Stimulated activated naive CD4-positive, alpha-beta T cell treated with Interleukin-2 at 50 U/mL for 16 hours (primary cell): ENCODE data around the gene BLVRB.
"Not testable (repeated sequence)": the region's sequence is repeated elsewhere in the genome, so short reads cannot be mapped to it uniquely, and the experiment has no call there.

ENCODE experiments used
- DNase-seq: peaks from one replicate; lab custom pipeline; 2025; lab: John Stamatoyannopoulos, UW

Gene BLVRB

DNA sequence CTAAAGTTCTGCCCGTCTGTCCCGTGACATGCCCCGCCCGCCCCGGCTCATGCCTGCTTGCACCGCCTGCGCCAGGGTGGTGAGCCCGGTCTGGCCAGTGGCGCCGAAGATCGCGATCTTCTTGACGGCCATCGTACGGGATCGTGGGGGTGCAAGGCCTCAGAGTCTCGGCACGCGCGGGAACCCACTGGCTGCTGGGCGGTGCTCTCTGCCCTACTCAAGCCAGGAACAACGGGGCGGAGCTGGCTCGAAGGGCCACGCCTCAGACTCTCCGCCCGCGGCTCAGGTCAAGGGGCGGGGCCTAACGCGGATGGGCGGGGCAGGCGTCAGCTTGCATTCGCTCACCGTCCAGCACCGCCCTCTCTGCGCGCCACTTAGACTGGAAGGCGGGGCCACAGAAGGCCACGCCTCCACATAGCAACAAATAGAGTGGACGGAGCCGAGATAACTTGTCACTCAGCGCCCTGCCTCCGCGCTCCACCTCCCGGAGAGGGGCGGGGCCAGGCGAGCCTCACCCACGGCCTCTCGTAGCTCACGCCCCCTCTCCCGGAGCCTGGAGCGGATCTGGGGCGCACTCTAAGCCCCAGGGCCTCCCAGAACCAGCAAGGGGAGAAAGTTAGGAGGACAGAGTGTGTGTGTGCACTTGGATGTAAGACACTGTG, at the start of gene BLVRB:
BLVRB (minus strand) TSS at position 189 of the 662 bp plus-strand sequence; CDS start at position 132, 57 bp downstream.
- peak; percentile 98 for DNase-seq

DNA sequence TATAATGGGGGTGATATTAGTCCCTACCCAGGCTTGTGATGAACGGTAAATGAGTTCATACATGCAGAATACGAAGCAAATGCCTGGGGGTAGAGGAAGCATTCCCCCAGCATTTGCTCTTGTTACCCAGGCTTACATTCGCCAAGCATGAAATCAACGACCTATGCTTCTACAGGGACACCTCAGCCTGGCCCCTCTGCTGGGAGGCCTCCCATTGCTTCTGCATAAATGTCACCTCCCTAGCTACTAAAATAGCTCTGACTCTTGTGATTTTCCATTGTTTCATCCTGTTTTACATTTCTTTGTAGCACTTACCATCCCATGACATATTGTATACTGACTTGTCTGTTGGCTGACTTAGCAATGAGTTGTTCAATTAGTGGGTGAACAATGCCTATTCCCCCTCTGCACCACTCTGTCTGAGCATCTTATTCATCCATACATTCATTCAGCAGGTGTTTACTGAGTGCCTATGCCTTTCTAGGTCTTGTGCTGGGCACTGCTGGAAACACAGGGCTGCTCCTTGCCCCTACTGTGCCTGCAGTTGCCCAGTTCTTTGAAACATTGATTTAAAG, 48.3 kb upstream of the BLVRB start:
- DNase-seq = no peak

DNA sequence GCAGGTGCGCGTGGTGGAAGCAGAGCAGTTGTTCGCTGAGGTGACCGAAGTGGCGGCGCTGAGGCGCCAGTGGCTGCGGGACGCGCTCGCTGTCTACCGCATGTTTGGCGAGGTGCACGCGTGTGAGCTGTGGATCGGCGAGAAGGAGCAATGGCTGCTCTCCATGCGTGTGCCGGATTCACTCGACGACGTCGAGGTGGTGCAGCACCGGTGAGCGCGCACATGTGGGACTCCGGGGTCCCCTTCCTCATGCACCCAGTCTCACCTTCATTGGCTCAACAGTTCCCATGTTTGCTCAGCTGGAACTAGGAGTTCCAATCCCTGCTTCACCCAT, 47.8 kb upstream of the BLVRB start:
- no peak for DNase-seq

DNA sequence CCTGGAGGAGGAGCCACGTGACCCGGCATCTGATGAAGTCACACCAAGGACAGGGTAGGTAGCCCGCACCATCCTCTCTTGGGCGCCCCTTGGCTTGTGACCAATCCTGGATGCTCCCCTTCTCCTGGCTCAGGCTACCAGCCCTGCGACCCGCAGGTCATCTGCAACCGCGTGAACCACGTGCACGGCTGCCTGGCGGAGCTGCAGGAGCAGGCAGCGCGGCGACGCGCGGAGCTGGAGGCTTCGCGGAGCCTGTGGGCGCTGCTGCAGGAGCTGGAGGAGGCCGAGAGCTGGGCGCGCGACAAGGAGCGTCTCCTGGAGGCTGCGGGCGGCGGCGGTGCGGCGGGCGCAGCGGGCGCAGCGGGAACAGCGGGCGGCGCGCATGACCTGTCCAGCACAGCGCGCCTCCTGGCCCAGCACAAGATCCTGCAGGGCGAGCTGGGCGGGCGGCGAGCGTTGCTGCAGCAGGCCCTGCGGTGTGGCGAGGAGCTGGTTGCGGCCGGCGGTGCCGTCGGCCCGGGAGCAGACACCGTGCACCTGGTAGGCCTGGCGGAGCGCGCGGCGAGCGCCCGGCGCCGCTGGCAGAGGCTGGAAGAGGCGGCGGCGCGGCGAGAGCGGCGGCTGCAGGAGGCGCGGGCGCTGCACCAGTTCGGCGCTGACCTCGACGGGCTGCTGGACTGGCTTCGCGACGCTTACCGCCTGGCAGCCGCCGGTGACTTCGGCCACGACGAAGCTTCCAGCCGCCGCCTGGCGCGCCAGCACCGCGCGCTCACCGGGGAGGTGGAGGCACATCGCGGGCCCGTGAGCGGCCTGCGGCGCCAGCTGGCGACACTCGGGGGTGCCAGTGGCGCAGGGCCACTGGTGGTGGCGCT, 47.2 kb upstream of the BLVRB start:
- DNase-seq = no peak

- no peak for DNase-seq
These were observed 46.5 kb upstream of the BLVRB start for GRCh38 chr19:40512110-40512472.

DNA sequence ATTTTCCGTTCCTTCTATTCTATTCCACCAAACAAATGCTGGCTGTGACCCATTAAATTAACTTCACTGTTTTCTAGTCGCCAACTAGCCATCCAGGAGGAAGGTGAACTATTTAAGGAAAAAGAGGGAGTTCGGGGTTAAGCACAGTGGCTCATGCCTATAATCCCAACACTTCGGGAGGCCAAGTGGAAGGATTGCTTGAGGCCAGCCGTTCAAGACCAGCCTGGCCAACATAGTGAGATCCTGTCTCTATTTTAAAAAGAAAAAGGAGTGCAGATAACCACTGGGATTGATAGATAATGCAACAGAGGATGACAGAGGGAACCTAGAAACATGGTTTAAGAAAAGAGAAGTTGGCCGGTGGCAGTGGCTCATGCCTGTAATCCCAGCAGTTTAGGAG, 45.9 kb upstream of the BLVRB start:
- DNase-seq = no peak

DNA sequence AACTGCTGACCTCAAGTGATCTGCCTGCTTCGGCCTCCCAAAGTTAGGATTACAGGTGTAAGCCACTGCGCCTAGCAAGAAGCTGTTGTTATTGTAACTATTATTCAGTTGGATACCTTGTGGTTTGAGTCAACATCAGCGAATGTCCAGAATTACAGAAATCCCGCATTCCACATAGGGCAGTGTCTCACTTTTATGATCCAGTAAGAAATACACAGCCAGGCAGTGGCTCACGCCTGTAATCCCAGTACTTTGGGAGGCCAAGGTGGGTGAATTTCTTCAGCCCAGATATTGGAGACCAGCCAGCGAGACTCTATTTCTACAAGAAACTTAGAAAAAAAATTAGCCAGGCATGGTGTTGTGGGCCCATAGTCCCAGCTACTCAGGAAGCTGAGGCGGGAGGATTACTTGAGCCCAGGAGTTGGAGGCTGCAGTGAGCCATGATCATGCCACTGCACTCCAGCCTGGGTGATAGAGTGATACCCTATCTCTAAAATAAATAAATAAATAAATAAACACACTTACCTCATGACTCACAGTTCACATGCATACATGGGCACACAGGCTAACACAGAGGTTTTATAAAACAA, 45.1 kb upstream of the BLVRB start:
- no peak for DNase-seq

DNA sequence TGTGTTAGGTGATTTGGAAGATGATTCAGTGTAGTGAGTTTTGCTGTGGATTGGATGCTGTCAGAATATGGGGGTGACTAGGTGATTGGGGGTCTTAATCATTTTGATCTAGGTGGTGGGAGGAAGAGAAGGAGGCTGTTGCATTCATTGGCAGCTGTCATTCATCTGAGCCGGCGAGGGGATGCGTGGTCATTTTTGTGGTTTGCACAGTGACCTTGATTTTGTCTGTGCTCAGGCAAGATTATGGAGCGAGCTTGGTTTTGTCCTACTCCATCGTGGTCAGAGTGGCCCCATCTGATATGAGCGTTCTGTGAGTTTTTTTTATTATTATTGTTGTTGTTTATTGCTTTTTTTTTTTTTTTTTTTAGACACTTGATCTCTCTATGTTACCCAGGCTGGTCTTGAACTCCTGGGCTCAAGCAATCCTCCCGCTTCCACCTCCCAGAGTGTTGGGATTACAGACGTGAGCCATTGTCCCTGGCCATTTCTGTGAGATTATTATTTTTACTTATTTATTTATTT, 43.3 kb upstream of the BLVRB start:
- no peak for DNase-seq

DNA sequence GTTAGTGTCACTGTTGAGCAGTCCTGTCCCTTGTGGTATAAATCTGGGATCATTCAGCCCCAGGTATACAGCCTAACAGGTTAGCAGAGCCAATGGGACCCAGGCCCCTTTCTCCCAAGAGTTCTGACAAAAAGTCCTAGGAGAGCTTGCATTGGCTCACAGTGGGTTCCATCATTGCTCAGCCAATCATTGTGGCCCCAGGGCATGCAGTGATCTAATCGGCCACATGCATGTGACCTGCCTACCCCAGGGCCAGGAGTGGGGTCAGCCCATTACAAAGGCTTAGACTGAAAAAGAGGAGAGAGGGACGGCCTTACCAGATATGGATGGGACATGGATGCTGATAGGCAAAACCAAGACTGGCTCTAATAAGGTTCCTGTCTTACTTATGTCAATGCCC, 42.3 kb upstream of the BLVRB start:
- DNase-seq = no peak

DNA sequence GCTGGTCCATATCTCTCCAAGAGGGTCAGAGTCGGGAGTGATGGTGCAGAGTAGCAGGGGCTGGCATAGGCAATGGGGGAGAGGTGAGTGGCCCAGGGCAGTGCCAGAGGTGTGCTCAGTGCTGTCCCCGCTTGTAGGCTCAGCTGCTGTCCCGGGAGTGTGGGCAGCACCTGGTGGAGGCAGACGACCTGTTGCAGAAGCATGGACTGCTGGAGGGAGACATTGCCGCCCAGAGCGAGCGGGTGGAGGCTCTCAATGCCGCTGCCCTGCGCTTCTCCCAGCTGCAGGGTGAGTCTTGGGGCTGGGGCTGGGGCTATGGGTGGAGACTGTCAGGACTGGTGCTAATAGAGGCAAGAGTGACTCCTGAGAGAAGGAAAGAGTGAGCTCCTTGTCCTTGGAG, 40.6 kb upstream of the BLVRB start:
- no peak for DNase-seq

GRCh38 chr19:40503320-40503695, 37.8 kb upstream of the BLVRB start:
- no peak for DNase-seq

- DNase-seq = no peak
These were observed 37.2 kb upstream of the BLVRB start for GRCh38 chr19:40502647-40503319.

GRCh38 chr19:40502081-40502480, 36.5 kb upstream of the BLVRB start:
- no peak for DNase-seq

DNA sequence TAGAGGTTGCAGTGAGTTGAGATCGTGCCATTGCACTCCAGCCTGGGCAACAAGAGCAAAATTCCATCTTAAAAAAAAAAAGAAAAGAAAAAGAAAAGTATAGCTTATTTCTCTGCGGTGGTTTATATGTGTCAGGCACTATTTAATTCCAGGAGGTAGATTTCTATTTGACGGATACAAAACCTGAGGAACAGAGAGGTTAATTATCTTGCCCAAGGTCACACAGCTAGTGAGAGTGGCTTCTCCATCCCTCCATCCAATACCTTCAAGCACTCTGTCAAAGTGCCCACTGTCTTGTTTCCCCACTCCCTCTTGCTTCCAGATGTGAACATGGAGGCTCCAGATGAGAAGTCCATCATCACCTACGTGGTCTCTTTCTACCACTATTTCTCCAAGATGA, 36.1 kb upstream of the BLVRB start:
- DNase-seq = no peak

DNA sequence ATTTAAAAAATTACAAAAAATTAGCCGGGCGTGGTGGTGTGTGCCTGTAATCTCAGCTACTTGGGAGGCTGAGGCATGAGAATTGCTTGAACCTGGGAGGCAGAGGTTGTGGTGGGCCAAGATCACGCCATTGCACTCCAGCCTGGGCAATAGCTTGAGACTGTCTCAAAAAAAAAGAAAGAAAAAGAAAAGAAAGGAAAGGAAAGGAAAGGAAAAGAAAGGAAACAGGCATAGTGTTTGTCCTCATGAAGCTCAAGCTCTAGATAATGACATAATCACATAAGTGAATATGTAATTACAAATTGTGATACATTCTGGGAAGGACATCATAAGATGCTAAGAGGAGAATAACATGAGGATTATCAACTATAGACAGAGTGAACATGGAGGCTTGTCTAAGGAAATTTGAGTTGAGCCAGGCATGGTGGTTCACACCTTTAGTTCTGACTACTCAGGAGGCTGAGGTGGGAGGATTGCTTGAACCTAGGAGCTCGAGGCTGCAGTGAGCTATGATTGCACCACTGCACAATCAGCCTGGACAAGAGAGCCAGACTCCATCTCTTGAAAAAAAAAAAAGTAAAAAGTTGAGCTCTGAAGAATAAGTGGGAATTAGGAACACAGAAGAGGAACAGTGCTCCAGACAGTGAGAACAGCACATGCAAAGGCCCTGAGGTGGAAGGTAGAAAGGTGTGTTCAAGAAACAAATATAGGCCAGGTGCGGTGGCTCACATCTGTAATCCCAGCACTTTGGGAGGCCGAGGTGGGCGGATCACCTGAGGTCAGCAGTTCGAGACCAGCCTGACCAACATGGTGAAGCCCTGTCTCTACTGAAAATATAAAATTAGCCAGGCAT, 35.4 kb upstream of the BLVRB start:
- not testable (repeated sequence) for DNase-seq

DNA sequence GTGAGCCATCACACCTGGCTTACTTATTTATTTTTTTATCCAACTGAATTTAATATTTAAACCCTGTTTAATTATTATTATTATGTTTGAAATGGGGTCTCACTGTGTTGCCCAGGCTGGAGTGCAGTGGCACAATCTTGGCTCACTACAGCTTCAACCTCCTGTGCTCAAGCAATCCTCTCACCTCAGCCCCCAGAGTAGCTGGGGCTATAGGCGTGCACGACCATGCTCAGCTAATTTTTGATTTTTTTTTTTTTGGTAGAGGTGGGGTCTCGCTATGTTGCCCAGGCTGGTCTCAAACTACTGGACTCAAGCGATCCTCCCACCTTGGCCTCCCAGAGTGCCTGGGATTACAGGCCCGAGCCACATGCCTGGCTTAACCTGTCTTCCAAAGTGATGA, 33.8 kb upstream of the BLVRB start:
- no peak for DNase-seq

GRCh38 chr19:40497214-40497613, 31.7 kb upstream of the BLVRB start:
- no peak for DNase-seq

DNA sequence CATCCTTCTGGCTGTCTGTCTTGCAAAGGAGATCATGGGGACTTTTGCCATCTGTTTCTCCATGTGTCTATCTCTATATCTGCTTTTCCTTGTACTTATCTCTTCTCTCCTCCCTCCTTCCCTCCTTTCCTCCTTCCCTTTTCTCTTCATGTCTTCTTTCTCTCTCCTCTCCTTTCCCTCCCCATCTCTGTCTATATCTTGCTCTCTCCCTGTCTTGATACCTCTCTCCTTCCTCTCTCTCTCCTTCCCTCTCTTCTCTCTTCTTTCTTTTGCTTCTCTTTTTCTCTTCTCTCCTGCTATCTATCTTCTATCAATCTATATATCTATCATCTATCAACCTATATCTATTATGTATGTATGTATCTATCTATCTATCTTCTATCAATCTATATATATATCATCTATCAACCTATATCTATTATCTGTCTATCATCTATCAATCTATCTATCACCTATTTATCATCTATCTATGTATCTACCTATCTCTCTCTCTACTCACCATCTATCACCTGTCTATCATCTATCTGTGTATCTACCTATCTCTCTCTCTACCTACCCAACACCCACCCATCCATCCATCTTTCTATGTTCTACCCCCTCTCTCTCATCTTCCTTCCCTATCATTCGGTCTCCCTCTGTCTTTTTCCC, 28.8 kb upstream of the BLVRB start:
- DNase-seq = no peak

DNA sequence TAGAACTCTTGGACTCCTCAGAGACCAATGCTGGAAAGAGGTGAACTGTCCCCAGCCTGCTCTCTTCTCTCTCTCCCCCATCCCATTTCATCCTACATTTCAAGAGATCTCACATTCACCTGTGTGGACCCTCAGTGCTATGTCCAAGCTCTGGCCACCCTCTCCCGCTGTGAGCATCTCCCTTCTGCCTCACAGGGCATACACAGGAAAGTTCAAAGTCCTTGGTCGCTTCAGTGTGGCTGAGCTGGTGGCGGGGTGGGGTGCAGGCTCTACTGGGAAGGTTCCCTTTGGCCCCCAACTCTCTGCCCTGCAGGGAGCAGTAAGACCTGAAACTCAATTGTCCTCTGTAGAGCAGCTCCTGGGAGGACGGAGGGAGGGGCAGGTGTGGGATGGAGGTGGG, 28.2 kb upstream of the BLVRB start:
- DNase-seq = no peak

DNA sequence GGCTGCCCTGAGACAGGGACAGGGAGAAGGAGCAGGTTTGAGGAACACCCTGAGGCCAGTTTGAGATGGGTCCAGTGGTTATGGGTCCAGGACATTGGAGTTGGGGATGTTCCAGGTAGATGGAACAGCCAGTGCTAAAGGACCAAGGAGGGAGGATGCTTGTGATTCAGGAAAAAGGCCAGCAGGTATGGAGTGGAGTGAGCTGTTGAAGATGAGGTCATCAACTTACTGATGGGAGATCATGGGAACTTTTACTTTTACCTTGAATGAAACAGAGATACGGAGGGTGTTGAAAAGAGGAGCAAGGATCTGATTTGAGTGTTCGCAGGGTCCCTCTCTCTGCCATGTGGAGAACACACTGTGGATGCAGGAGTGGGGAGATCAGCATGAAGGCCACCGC, 26.7 kb upstream of the BLVRB start:
- DNase-seq = no peak

GRCh38 chr19:40489882-40490230, 24.3 kb upstream of the BLVRB start:
- no peak for DNase-seq
